GM21529 (cell line): Measurements from ENCODE around the gene CSAD.

Experiments used
- ATAC-seq: cut with Tn5 transposase; IDR thresholded peaks from one replicate; pipeline ENCODE4 v1.9.1; 2021; ENCODE audit not compliant: unreplicated experiment

The CSAD gene, protein sequence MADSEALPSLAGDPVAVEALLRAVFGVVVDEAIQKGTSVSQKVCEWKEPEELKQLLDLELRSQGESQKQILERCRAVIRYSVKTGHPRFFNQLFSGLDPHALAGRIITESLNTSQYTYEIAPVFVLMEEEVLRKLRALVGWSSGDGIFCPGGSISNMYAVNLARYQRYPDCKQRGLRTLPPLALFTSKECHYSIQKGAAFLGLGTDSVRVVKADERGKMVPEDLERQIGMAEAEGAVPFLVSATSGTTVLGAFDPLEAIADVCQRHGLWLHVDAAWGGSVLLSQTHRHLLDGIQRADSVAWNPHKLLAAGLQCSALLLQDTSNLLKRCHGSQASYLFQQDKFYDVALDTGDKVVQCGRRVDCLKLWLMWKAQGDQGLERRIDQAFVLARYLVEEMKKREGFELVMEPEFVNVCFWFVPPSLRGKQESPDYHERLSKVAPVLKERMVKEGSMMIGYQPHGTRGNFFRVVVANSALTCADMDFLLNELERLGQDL

DNA sequence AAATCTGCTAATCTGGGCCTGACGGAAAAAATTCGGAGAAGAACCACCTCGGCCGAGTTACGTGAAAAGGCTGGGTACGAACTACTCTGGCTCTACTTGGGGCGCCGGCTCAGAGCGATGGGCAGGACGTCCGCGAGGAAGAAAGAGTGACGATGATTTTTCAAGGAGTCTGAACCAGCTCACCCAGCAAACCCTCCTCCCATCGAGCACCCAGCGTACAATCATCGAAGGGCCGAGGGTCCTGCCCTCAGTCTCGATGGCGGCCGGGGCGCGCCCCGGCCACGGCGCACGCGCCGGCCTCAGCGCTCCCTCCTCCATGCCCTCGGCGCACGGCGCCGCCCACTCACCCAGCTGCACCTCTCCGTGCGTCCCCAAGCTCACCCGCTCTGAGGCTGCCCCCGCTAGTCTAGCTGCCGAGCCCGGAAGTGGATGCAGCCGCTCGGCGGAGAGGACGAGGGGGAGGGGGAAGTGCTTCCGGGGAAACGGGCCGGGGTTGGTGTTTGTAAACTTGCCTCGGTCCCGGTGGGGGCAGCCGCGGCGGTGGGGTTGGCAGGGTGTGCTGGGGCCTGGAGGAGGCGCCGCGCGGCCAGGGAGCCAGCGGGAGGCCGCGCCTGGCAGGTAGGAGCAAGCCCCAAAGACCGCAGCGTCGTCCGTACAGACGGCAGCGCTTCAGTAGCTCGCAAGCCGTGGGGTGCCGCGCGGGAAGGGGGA, at the start of gene CSAD, which contains the start of gene ZNF740:
Gene CSAD, minus strand, starts transcription at position 706 of the 711 bp plus-strand sequence. CDS start 7,455 bp downstream, outside the sequence.
Gene ZNF740, plus strand, starts transcription at position 503 of the 711 bp plus-strand sequence. CDS start 1,262 bp downstream, outside the sequence.
- peak; percentile 91 for ATAC-seq

DNA sequence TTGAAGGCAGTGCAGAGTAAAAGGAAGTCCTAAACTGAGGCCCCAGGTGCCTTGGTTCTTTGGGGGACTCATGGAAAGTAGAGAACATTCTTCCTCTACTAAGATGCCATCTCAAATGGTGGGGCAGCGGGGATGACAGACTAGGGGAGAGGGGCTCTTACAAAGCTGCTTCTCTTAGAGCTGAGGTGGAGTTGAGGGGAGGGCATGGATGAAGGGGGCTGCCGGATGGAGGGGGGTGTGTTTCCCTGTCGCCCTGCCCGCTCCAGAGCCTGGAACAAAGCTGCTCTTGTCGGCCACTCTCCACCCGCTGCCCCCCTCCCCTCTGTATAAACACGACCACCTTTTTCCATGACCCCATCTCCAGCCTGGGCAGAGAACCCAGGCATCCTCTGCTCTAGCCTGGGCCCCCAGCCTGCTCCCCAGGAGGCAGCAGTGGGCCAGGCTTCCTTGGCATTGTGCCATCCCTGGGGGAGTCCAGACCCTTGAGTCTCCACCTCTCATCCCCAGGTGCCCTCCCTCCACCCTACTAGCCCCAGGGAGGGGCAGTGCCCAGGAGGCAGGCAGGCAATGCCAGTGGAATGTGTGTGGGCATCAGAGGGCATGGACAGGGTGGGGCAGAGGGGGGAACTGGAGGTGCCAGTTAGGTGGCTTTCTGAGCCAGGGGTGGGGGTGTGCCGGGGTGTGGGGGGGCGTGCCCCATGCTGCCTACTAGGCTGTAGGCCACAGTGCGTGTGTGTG, 49.6 kb upstream of the CSAD start:
- ATAC-seq = no peak

DNA sequence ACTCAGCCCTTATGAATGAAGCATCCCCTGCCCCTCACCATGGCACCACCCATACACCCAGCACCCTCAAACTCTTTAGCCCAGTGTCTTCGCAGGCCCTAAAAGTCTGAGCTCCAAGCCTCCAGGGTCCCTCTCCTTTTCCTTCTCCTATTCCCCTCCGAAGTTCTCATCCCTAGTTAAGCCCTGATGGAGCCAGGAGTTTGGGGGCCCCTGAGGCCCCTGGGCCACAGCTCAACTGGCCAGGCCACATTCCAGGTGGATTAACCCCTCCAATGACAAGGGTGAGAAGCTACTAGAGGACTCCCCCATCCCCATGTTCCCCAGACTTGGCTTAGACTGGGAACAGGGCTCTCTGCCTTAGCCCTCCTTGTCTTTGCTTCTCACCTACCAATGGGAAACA, 48.7 kb upstream of the CSAD start:
- no peak for ATAC-seq

DNA sequence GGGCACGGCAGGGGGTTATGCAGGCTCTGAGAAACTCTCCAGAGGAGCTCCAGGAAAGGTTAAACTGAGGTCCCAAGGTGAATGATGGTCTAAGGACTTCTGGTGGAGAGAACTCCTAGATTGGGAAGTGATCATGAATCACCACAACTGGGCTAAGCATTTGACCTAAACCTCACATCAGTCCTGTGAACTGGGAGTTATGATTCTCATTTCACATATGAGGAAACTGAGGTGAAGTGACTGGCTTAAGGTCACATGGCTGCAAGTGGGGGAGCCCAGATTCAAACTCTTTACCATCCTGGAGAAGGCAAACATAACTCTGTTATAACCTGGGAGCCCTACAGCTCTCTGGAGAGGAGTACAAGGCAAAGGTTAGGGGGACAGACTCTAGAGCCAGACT, 47.1 kb upstream of the CSAD start:
- no peak for ATAC-seq

DNA sequence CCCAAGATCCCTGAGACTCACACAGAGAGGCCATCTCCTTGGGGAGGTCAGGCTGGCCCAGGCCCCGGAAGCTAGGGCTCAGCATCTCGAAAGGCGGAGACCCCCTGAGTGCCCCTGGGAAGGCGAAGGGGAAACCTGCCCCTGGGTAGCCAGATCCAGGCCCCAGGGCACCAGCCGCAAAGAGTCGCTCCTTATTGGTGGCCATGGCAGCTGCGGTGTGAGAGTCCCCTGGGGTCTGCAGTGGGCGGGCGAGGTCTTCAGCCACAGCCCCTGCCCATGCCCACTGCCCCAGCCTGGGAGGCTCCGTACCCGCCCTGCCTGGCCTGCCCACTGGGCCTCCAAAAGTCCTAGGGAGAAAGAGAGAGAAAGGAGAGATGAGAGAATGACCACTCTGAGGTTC, 46.6 kb upstream of the CSAD start:
- ATAC-seq = no peak

DNA sequence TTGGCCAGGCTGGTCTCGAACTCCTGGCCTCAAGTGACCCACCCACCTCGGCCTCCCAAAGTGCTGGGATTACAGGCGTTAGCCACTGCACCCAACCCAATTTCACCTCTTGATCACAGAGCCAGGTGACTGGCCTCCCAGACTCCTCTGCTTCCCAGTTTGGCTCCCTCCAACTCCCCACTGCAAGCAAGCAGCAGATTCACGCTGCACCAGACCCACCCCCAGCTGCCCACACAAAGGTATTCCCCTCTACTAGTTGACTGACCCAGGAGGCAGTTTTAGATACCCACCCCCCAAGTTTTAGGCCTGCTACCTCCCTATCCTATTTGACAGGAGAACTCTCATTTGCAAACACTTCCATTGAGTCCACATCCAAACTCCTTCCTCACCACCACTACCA, 46.1 kb upstream of the CSAD start:
- no peak for ATAC-seq

DNA sequence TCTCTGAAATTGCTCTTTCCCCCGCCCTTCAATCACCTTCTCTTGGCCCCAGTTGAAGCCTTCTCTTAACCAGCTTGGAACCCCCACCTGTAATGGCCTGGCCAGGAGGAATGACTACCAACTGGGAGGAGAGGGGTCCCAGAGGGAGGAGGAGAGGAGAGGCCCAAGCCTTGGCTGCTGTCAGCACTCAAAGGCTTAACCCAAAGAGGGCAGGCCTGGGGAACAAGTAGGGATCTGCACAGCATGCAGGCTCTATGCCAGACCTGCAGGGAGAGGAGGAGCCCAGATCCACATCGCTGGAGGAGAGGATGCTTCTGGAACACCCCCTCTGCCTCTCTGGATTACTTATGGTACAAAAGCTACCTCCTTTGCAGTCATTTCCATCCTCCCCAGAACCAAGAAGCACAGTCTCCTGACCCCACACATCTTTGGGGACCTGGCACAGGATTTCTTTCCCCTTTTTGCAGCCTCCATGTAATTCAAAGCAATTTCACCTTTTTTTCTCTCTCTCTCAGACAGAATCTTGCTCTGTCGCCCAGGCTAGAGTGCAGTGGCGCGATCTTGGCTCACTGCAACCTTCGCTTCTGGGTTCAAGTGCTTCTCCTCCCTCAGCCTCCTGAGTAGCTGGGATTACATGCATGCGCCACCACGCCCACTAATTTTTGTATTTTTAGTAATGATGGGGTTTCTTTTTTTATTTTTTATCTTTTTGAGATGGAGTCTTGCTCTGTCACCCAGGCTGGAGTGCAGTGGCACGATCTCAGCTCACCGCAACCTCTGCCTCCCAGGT, 45.1 kb upstream of the CSAD start:
- ATAC-seq = no peak

DNA sequence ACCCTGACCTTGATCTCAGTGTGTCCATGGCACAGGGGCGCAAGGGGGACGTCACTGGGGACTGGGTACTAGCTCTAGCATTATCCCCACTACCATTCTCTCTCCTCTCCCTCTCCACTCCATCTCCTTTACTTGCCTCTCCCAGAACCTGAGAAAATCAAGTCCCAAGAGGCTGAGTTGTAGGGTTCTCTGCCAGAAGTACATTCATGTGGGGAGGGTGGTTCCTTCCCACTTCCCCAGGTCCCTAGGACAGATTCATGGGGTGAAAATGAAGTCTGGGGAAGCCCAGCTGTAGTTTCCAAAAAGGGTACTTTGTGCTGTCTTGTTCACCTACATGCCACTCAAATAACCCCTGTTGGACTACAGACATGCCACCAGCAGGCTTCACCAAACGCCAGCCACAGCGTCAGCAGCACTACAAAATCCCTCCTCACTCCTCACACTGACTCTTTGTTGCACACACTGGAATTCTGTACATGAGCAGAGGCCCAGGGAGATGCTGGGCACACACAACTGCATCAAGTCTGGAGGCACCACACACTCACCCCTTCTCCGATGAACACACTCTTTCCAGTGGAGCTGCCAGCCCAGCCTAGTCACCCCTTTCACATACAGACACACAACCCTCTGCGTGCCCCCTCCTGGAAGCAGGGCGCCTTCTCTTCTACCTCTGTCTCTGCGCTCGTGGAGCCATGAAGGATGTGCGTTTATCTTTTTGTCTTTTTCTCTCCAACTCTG, 44.3 kb upstream of the CSAD start:
- ATAC-seq = no peak

DNA sequence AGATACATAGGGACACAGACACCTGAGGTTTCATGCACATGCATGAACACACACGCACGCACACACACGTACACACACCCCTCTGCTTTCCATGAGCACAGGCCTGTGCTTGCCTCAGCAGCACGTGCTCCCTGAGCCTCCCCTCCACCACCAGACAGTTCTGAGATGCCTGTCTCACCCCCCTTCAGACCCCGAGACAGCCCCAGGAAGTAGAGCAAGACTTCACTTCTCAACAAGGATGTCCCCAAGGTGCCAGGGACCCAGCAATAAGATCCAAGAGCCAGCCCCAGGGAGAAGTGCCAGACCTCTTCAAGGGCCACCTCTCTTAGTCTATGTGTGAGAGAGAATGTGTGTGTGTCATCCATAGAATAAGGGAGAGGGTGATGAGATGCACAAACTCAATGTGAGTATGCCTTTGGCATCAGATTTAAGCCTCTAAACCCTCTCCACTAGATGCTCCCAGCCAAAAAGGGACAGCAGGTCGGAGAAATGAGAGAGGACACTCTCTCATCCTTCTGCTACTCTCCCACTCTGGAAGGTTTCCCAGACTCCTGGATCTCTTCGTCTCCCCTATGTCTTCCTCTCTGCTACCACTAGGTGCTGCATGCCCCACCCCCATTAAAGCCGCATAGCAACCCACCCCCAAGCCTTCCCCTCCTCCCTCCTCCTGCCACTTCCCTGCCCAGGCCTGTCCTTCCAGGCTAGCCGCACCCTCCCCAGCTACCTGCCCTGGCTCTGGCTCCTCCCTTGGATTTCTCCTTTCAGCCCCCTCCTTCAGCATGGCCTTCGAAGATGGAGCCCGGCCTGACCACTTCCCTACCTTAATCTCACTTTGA, 43.6 kb upstream of the CSAD start:
- no peak for ATAC-seq

DNA sequence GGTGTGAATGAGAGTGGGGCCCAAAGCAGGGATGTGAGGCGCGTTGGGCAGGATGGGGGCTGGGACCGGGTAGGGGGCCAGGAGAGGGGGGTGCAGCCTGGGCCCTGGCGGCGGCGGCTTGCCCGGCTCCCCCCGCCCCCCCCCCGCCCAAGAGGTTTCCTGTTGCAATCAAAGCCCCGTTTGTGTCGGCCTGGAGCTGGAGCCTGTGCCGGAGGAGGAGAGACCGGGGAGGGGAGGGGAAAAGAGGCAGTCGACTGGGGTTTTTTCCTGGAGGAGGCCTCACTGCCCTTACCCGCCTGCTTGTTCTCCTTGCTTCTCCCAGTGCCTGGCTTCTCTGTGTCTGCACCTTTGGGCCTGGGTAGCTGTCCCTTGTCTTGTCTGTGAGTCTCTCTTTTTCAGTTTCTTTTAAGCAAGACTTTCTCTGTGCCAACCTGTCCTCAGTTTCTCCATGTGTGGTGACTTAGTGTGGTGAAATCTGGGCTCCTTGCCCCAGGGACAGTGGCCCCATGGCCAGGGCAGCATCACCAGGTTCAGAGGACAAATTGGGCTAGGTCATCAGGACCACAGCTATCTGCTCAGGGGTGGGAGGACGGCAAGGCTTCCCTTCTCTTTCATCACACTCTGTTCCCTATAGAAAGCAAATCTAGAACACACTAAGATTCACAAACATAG, 42.8 kb upstream of the CSAD start:
- no peak for ATAC-seq

DNA sequence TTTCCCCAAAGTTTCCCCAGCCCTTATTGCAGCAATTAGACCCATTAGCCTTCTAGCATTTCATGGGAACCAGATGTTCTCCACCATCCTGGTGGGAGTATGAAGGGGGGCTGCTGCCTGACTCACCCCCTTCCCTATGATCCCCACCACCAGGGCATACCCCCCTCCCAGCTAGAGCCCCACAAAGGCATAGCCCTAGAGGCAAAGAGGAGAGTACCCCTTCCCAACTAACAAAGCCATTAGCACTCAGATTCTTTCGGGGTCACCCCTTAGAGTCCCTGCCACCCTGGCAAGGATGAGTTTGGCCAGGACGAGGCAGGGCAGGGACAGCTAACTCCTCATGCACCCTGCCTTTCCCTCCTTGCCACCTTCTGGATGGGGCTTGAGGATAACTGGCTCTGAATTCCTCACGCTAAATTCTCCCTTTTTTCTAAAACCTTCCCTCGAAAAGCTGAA, 42.1 kb upstream of the CSAD start:
- no peak for ATAC-seq

DNA sequence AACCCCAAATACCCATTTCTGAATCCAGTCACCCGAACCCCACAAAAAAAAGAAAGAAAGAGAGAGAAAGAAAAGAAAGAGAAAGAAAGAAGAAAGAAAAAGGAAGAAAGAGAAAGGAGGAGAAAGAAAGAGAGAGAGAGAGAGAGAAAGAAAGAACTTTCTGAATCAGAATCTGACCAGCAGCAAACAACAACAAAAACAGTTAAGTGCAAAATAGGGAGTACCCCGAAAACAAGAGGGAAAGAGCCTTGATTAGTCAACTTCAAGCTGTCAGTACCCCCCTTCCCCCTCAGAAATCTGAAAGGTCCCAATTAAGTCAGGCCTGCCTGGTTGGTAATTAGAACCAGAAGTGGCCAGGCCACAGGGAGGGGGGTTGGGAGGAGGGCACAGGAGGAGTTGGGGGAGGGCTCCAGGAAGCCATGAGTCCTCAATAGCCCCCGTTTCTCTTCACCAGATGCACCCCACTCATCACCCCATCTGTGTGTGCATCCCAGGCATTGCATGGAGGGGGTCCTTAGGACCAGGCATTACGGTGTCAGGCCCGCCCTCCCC, 41.5 kb upstream of the CSAD start:
- no peak for ATAC-seq

DNA sequence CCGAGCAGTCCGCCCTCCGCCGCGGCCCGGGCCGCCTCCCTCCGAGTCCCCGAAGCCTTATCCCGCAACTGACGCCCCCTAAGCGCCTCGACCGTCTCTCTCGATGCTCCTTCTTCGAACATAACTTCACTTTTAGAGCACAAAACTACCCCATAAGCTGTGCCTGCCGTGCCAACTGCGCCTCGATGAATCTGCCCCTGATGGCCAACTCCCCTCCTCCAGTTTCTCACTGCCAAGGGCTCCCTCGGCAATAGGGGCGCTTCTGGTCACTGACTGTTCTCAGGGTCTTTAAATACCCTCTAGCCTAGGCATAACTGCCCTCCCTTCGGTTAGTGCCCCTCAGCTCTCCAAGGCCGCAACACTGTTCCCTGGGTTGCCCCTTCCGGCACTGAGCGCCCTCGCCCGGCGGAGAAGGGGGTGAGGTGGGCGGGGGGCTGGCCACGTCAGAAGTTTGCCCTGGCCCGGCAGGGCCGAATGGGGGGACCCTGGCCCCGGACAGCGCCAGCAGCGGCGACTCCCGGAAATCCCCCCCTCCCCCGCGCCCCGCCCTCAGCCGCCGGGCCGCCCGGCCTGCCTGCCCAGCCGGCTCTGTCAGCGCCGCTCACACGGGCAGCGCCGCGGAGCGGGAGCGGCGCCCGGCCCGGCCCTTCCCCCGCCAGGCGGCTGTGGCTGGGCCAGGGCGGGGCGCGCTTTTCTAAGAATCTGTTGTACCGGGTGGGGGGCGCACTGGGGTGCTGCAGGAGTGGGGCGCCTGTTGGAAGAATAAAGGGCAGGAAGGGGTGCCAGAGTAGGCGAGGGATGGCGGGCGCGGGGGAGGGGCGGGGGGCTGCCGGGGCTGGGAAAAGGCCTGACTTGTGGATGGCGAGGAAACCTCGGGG, 40.7 kb upstream of the CSAD start:
- ATAC-seq = peak; percentile 27

DNA sequence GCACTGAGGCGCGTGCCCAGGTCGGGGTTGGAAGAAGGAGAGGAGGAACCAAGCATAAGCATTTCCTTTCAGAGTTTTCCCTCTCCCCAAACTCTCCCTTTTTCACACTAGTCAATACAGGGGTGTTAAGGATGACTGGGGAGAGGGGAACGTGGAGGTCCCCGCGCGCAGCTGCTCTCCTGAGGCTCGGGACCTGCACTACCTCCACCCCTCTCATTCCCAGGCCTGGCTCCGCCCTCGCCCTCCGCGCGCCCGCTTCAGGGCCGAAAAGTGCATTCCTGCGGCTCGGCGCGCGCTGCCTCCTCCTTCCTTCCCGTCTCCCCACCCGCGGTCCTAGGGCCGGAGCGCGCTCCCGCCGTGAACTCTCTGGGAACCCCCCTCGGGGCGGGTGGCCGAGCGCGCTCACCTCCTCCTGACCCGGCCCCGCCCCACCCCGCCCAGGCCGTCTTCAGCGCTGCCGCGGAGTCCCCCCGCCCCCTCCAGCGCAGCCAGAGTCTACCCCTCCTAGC, 40.0 kb upstream of the CSAD start:
- ATAC-seq = peak; percentile 53

DNA sequence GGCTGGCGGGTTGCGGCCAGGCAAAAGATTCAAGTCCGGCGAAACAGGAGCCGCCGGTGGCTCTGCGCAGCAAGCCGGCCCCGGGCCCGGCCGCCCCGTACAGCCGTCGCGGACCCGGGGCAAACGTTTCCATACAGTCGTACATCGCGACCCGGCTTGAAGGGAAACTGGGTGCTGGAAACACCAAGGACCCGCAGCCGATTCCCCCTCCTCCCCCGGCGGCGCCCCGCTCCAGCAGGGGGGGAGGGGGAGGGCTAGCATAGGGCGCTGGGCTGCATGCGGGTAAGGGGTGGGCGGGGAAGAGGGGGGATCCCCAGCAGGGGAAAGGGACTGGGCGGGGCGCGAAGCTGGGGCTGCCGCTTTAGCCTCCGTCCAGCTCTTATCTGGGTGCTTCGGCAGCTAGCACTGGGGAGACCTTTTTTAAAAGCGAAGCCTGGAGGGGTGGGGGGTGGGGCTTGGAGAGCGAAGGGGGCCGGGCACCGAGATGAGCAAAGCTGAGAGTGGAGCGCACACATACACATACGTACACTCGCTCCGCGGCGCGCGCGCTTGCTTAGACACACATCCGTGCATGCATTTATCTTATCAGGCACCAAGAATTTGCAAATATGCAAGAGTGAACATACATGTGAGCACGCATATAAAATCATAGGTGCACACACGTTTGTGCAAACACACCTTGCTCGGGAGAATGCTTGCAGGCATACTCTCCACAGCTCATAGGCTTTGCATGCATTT, 39.4 kb upstream of the CSAD start:
- peak; percentile 34 for ATAC-seq

DNA sequence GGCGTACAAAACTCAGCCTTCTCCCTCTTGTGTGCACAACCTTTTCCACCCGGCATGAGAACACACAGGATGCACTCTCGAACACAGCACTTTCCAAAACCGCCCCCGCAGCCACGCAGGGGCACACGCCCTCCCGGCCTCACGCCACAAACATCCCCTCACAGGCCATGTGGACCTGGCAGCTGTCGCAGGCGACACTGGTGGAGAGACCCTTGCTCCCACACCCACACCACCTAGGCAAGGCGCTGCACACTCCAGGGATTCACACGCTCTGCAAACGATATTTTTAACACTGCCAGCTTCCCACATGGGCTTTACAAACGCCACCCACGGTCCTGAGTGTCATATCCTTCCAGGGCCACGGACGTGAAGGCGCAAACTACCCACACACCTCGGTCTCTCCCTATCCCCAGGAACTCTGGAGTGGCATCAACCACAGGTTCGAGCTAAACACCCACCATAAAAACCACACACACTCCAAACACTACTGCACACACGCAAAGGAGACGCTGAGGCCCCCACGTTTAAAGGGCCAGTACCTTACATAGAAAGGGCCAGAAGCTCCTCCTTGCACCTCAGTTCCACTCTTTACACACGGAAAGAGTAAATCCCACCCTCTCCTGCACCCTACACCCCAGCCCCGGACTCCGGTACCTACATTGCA, 38.7 kb upstream of the CSAD start:
- no peak for ATAC-seq
